OCI-LY3 (cell line): ENCODE results near the gene CRTC1.

Experiments
- H2AFZ ChIP-seq: fragments of 200-600, 300-600 bp; shearing (Covaris generic); 2 replicates; pipeline ENCODE4 v1.6.0; 2014; ENCODE audit warnings: antibody characterized with exemption, low read depth, low read length
- H3K27ac ChIP-seq: fragments of 200-600, 300-600 bp; sonication (generic); 2 replicates; pipeline ENCODE4 v1.5.1; 2014; ENCODE audit warnings: mild to moderate bottlenecking, low read length, moderate library complexity, mixed read lengths
- H3K27me3 ChIP-seq: fragments of 200-600, 300-600 bp; sonication (generic); 2 replicates; pipeline ENCODE4 v1.6.1; 2014; ENCODE audit warnings: low read depth, low read length, mixed read lengths
- H3K36me3 ChIP-seq: fragments of 200-600, 300-600 bp; sonication (generic); replicated peaks from 2 replicates; pipeline ENCODE3; 2014; ENCODE audit warnings: low read depth, low read length, mixed read lengths
- H3K4me1 ChIP-seq: fragments of 300-600, 200-600 bp; sonication (generic); 2 replicates; pipeline ENCODE4 v1.6.1; 2014; ENCODE audit warnings: low read length, mixed read lengths
- H3K4me2 ChIP-seq: fragments of 200-600, 300-600 bp; sonication (generic); 2 replicates; pipeline ENCODE4 v1.6.1; 2014; ENCODE audit warnings: low read length, mixed read lengths
- H3K4me3 ChIP-seq: fragments of 300-600, 200-600 bp; sonication (generic); 2 replicates; pipeline ENCODE4 v1.5.1; 2014; ENCODE audit warnings: antibody characterized with exemption, mild to moderate bottlenecking, low read length, moderate library complexity
- H3K79me2 ChIP-seq: fragments of 300-600, 200-600 bp; shearing (Covaris generic); 2 replicates; pipeline ENCODE4 v1.6.1; 2014; ENCODE audit warnings: mild to moderate bottlenecking, low read length, mixed read lengths
- H3K9ac ChIP-seq: fragments of 300-600, 200-600 bp; shearing (Covaris generic); 2 replicates; pipeline ENCODE4 v1.6.0; 2014; ENCODE audit warnings: mild to moderate bottlenecking, low read length, moderate library complexity
- H3K9me3 ChIP-seq: fragments of 200-600, 300-600 bp; shearing (Covaris generic); 2 replicates; pipeline ENCODE4 v1.6.1; 2014; ENCODE audit warnings: low read length, mixed read lengths; ENCODE audit not compliant: insufficient read depth
- H4K20me1 ChIP-seq: fragments of 200-600, 300-600 bp; sonication (generic); 2 replicates; pipeline ENCODE4 v1.6.1; 2016; ENCODE audit warnings: low read length, mixed read lengths; ENCODE audit not compliant: insufficient read depth
- CTCF ChIP-seq: fragments of 200-600, 300-600 bp; sonication (generic); IDR thresholded peaks from 2 replicates; pipeline ENCODE4 v1.5.1; 2014; ENCODE audit warnings: antibody characterized with exemption, low read length, low read depth
- EZH2phosphoT487 ChIP-seq: fragments of 200-600 bp; shearing (Covaris generic); IDR thresholded peaks from 2 replicates; pipeline ENCODE4 v1.6.1; 2018; ENCODE audit warnings: antibody characterized with exemption, mixed run types, low read depth

Gene CRTC1

GRCh38 chr19:18800636-18801035, 117.2 kb downstream of the CRTC1 start:
- Histone ChIP-seq H3K79me2 (no peaks in the 10 kb centered on the region), H3K4me2 (no peak overlapping the region), H4K20me1 (no peaks in the 10 kb centered on the region), H3K9ac (no peak overlapping the region), H3K36me3 (no peaks in the 10 kb centered on the region), H3K27me3 (peaks cover 31% of the 10 kb centered on the region), H2AFZ (no peak overlapping the region), H3K4me3 (no peak overlapping the region), H3K9me3 (no peaks in the 10 kb centered on the region), H3K4me1 (no peaks in the 10 kb centered on the region), H3K27ac (no peak overlapping the region)
- TF ChIP-seq EZH2phosphoT487 (no peak), CTCF (no peak)

- no peaks in the 10 kb centered on the region for H3K79me2 ChIP-seq
- H3K9me3 ChIP-seq: no peaks in the 10 kb centered on the region
- no peaks in the 10 kb centered on the region for H3K36me3 ChIP-seq
- no peak overlapping the region for H3K4me3 ChIP-seq
- no peak overlapping the region for H2AFZ ChIP-seq
- H4K20me1 ChIP-seq: no peaks in the 10 kb centered on the region
- H3K9ac ChIP-seq: no peak overlapping the region
- no peak for TF ChIP-seq CTCF
- TF ChIP-seq EZH2phosphoT487: no peak
- peaks cover 20% of the 10 kb centered on the region for H3K27me3 ChIP-seq
- no peak overlapping the region for H3K27ac ChIP-seq
- no peaks in the 10 kb centered on the region for H3K4me1 ChIP-seq
- H3K4me2 ChIP-seq: no peak overlapping the region
Measured at GRCh38 chr19:18802354-18802753, 118.9 kb downstream of the CRTC1 start.

GRCh38 chr19:18803550-18804138, 120.2 kb downstream of the CRTC1 start:
- Histone ChIP-seq H3K27ac (no peak overlapping the region), H3K4me2 (no peak overlapping the region), H3K9ac (no peak overlapping the region), H3K27me3 (peaks cover 12% of the 10 kb centered on the region; the same call in 1 of the 2 replicates), H3K4me1 (no peaks in the 10 kb centered on the region), H3K9me3 (no peaks in the 10 kb centered on the region), H2AFZ (no peak overlapping the region), H3K4me3 (no peak overlapping the region), H3K79me2 (no peaks in the 10 kb centered on the region), H4K20me1 (no peaks in the 10 kb centered on the region), H3K36me3 (no peaks in the 10 kb centered on the region)
- TF ChIP-seq CTCF: no peak
- TF ChIP-seq EZH2phosphoT487: no peak

- TF ChIP-seq CTCF (no peak), EZH2phosphoT487 (no peak)
- Histone ChIP-seq H3K4me2 (no peak overlapping the region), H3K79me2 (no peaks in the 10 kb centered on the region)
Measured at GRCh38 chr19:18804139-18804601, 120.7 kb downstream of the CRTC1 start.

More at GRCh38 chr19:18804139-18804601, 120.7 kb downstream of the CRTC1 start:
- H2AFZ ChIP-seq: no peak overlapping the region
- H3K9ac ChIP-seq: no peak overlapping the region
- no peaks in the 10 kb centered on the region for H3K36me3 ChIP-seq
- H3K4me3 ChIP-seq: no peak overlapping the region
- 0 out of 2 replicates have a peak, but pooled peaks cover 8% of the 10 kb centered on the region for H3K27me3 ChIP-seq
- H3K27ac ChIP-seq: no peak overlapping the region
- no peaks in the 10 kb centered on the region for H4K20me1 ChIP-seq
- H3K9me3 ChIP-seq: no peaks in the 10 kb centered on the region
- H3K4me1 ChIP-seq: no peaks in the 10 kb centered on the region
